ENCODE data around the gene ALK.

ALK gene

GRCh38 chr2:29606104-29607037 lies 315.0 kb downstream of the ALK start:
- DNase-seq = no peak

GRCh38 chr2:29603341-29603740 lies 318.0 kb downstream of the ALK start:
- DNase-seq = no peak

GRCh38 chr2:29601872-29602271 lies 319.5 kb downstream of the ALK start:
- no peak for DNase-seq

GRCh38 chr2:29601321-29601720 lies 320.1 kb downstream of the ALK start:
- DNase-seq = no peak

- DNase-seq = no peak
Observed at GRCh38 chr2:29599946-29600345, 321.4 kb downstream of the ALK start.

- DNase-seq = no peak
Observed at GRCh38 chr2:29598978-29599377, 322.4 kb downstream of the ALK start.

- DNase-seq = no peak
Observed at GRCh38 chr2:29597035-29597434, 324.4 kb downstream of the ALK start.

- no peak for DNase-seq
Observed at GRCh38 chr2:29596584-29596983, 324.8 kb downstream of the ALK start.

GRCh38 chr2:29591600-29591999 lies 329.8 kb downstream of the ALK start:
- no peak for DNase-seq

- no peak for DNase-seq
Observed at GRCh38 chr2:29590211-29590610, 331.2 kb downstream of the ALK start.

GRCh38 chr2:29589440-29590103 lies 331.8 kb downstream of the ALK start:
- DNase-seq = no peak

GRCh38 chr2:29587402-29588190 lies 333.8 kb downstream of the ALK start:
- no peak for DNase-seq

GRCh38 chr2:29586919-29587318 lies 334.5 kb downstream of the ALK start:
- DNase-seq = no peak

GRCh38 chr2:29583548-29584156 lies 337.7 kb downstream of the ALK start:
- DNase-seq = no peak

GRCh38 chr2:29583104-29583503 lies 338.3 kb downstream of the ALK start:
- no peak for DNase-seq

- no peak for DNase-seq
Observed at GRCh38 chr2:29582062-29582461, 339.3 kb downstream of the ALK start.

- DNase-seq = no peak
Observed at GRCh38 chr2:29580223-29580622, 341.2 kb downstream of the ALK start.

- DNase-seq = no peak
Observed at GRCh38 chr2:29579495-29580169, 341.8 kb downstream of the ALK start.

- no peak for DNase-seq
Observed at GRCh38 chr2:29578084-29578598, 343.2 kb downstream of the ALK start.

GRCh38 chr2:29576231-29576630 lies 345.2 kb downstream of the ALK start:
- no peak for DNase-seq

GRCh38 chr2:29575370-29575890 lies 346.0 kb downstream of the ALK start:
- DNase-seq = no peak

GRCh38 chr2:29573612-29574011 lies 347.8 kb downstream of the ALK start:
- no peak for DNase-seq

Measured in 8988T (cell line).